GM12878 (cell line): Measurements from ENCODE around the gene CSF3. TPM values are rescaled to one million over a fixed set of nuclear protein-coding genes. Genes with fewer than 3 reads are reported as not detected.

Experiments used
- ATAC-seq: fragments of 200-7000 bp; cut with Tn5 transposase; 3 replicates; pipeline ENCODE4 v1.9.1; 2020; ENCODE audit warnings: mild to moderate bottlenecking, moderate library complexity
- BruUV-seq: library from RNA; stranded (reverse); fragments of 400-500 nt; replicated peaks from 2 replicates; lab custom pipeline; 2021; lab: Mats Ljungman, UMichigan
- CTCF ChIA-PET: fragments of 300-600 bp; sonication (Branson Sonifier 250); formaldehyde crosslinking; extraction: SDS; loops from one replicate; lab custom pipeline; 2021; ENCODE audit warnings: inconsistent platforms; lab: Yijun Ruan, JAX
- POLR2A ChIA-PET: fragments of 350-600 bp; formaldehyde crosslinking; extraction: SDS; loops from one replicate; lab custom pipeline; 2021; ENCODE audit warnings: inconsistent platforms; lab: Charles Lee
- RAD21 ChIA-PET: fragments of 300-600 bp; sonication (Branson Sonifier 250); formaldehyde crosslinking; loops from one replicate; lab custom pipeline; 2023; ENCODE audit warnings: antibody characterized with exemption; ENCODE audit not compliant: unreplicated experiment; lab: Charles Lee
- SMC1A ChIA-PET: fragments of 300-600 bp; sonication (Branson Sonifier 250); formaldehyde crosslinking; loops from one replicate; lab custom pipeline; 2023; ENCODE audit not compliant: unreplicated experiment, uncharacterized antibody; lab: Charles Lee
- DNase-seq: peaks from one replicate; pipeline ENCODE4 v3.0.0-alpha.2; 2011; ENCODE audit warnings: low read depth, low spot score
- FAIRE-seq: peaks from 3 replicates; lab custom pipeline; 2011; peaks lifted over from hg19 to GRCh38; lab: Jason Lieb, UNC
- H2AFZ ChIP-seq: 2 replicates; pipeline ENCODE4 v1.6.0; 2011; ENCODE audit warnings: low read depth, low read length, control low read depth; ENCODE audit not compliant: control insufficient read depth
- H3K27ac ChIP-seq: 2 replicates; pipeline ENCODE4 v1.5.1; 2011; ENCODE audit warnings: control low read depth; ENCODE audit not compliant: control insufficient read depth, insufficient read depth
- H3K27me3 ChIP-seq, 2 experiments: replicated peaks in 1 of 2; 2 replicates each; pipeline versions ENCODE4 v1.6.0 to v1.6.1; 2011; ENCODE audit warnings: low read length in 1 of 2; ENCODE audit not compliant: control insufficient read depth in 2 of 2, insufficient read depth in 2 of 2
- H3K36me3 ChIP-seq, 2 experiments: 2 replicates each; pipeline ENCODE4 v1.5.1; 2011; ENCODE audit warnings: low read length in 1 of 2; ENCODE audit not compliant: control insufficient read depth in 2 of 2, insufficient read depth in 2 of 2
- H3K4me1 ChIP-seq: 2 replicates; pipeline ENCODE4 v1.6.1; 2011; ENCODE audit warnings: mild to moderate bottlenecking, low read length, moderate library complexity, mixed read lengths; ENCODE audit not compliant: control insufficient read depth, insufficient read depth
- H3K4me2 ChIP-seq: 2 replicates; pipeline ENCODE4 v1.6.0; 2011; ENCODE audit warnings: control low read depth; ENCODE audit not compliant: control insufficient read depth, insufficient read depth
- H3K4me3 ChIP-seq: fragments of 200-600 bp; sonication (generic); 2 replicates; pipeline ENCODE4 v1.5.1; 2016
- H3K79me2 ChIP-seq: 2 replicates; pipeline ENCODE4 v1.6.0; 2011; ENCODE audit warnings: low read length; ENCODE audit not compliant: control insufficient read depth, insufficient read depth
- H3K9ac ChIP-seq: 2 replicates; pipeline ENCODE4 v1.8.0; 2011; ENCODE audit warnings: low read length, control low read depth, mixed read lengths; ENCODE audit not compliant: control insufficient read depth, insufficient read depth
- H3K9me3 ChIP-seq: replicated peaks from 3 replicates; pipeline ENCODE4 v1.5.1; 2011; ENCODE audit warnings: mild to moderate bottlenecking, low read length; ENCODE audit not compliant: control insufficient read depth, insufficient read depth
- H4K20me1 ChIP-seq: 2 replicates; pipeline ENCODE4 v1.6.0; 2011; ENCODE audit not compliant: control insufficient read depth, insufficient read depth
- BHLHE40 ChIP-seq, 2 experiments: fragments of 450-650 bp in 1 of 2; IDR thresholded peaks; 2 replicates each; pipeline ENCODE4 v1.6.1; 2011 to 2017; ENCODE audit warnings: low read depth in 2 of 2, borderline replicate concordance in 1 of 2, improper control_type of control experiment in 1 of 2, low read length in 1 of 2, mild to moderate bottlenecking in 1 of 2
- BRCA1 ChIP-seq: IDR thresholded peaks from 2 replicates; pipeline ENCODE4 v1.6.1; 2011; ENCODE audit warnings: low read depth, low read length, improper control_type of control experiment
- EGR1 ChIP-seq, 2 experiments: IDR thresholded peaks; 1 replicate in 1 of 2; 2 replicates in 1 of 2; pipeline ENCODE4 v1.6.1; 2011 to 2012; ENCODE audit warnings: low read depth in 2 of 2, low read length in 2 of 2, borderline replicate concordance in 1 of 2, mild to moderate bottlenecking in 1 of 2, moderate library complexity in 1 of 2
- GATAD2B ChIP-seq: fragments of 450-650 bp; conservative IDR thresholded peaks from 2 replicates; pipeline ENCODE4 v1.6.1; 2017; ENCODE audit warnings: low read depth, mild to moderate bottlenecking, moderate library complexity
- NFIC ChIP-seq: IDR thresholded peaks from 2 replicates; pipeline ENCODE4 v1.6.1; 2012; ENCODE audit warnings: low read depth, mild to moderate bottlenecking, inconsistent platforms, low read length, moderate library complexity
- NR2F1 ChIP-seq: fragments of 450-650 bp; conservative IDR thresholded peaks from 2 replicates; pipeline ENCODE4 v1.6.1; 2017; ENCODE audit warnings: mild to moderate bottlenecking
- RAD51 ChIP-seq: fragments of 450-650 bp; IDR thresholded peaks from 2 replicates; pipeline ENCODE4 v1.6.1; 2016; ENCODE audit warnings: moderate library complexity, mild to moderate bottlenecking, inconsistent platforms
- REST ChIP-seq: IDR thresholded peaks from 2 replicates; pipeline ENCODE4 v1.6.1; 2012; ENCODE audit warnings: mild to moderate bottlenecking, low read depth, low read length
- STAT1 ChIP-seq: fragments of 450-650 bp; conservative IDR thresholded peaks from 2 replicates; pipeline ENCODE4 v1.6.1; 2014; ENCODE audit warnings: antibody characterized with exemption, mild to moderate bottlenecking
- WRNIP1 ChIP-seq: IDR thresholded peaks from 2 replicates; pipeline ENCODE4 v1.6.1; 2011; ENCODE audit warnings: low read depth, low read length, improper control_type of control experiment, borderline replicate concordance
- WGBS: methylation state at CpG from one replicate; pipeline ENCODE4 v1.1.6; 2016; ENCODE audit warnings: low lambda C conversion rate; ENCODE audit not compliant: insufficient replicate concordance, insufficient coverage; ENCODE audit errors: missing lambda C conversion rate; 5-methylcytosine and 5-hydroxymethylcytosine counted together
- in situ Hi-C: fragments of 300-500 bp; cut with MboI; formaldehyde crosslinking; loops from 9 replicates; pipeline ENCODE4 v1.14.3; 2018; ENCODE audit warnings: mixed read lengths
- intact Hi-C: fragments of 100-400 bp; cut with micrococcal nuclease; formaldehyde crosslinking; loops from one replicate; pipeline ENCODE4 v1.14.2; 2022; ENCODE audit not compliant: unreplicated experiment
- polyA plus RNA-seq, 11 experiments: library from polyadenylated mRNA; depleted of rRNA in 4 of 11; unstranded in 6 of 11; stranded (reverse) in 5 of 11; fragments of >200 nt; fragmentation: Nextera tagmentation in 4 of 11; fragmentation: Illumina TruSeq in 1 of 11; extraction: Ambion mirVana in 4 of 11; extraction: Trizol in 1 of 11; gene quantifications; 1 replicate in 1 of 11; 2 replicates in 10 of 11; pipeline versions ENCODE4 v1.2.1 to v1.2.3, GENCODE V29; 2011 to 2016; ENCODE audit warnings: inconsistent platforms in 2 of 11, missing spikeins in 2 of 11, low read depth in 1 of 11
- total RNA-seq, 4 experiments: library from RNA; depleted of rRNA in 3 of 4; stranded (reverse); fragments of >200 nt in 3 of 4; fragmentation: Illumina TruSeq in 1 of 4; extraction: Trizol in 1 of 4; gene quantifications; 2 replicates each; pipeline versions ENCODE4 v1.2.1 to v1.2.3, GENCODE V29; 2013 to 2021
- TF ChIP-seq, protein P1 (sequence below), 3 experiments: IDR thresholded peaks in 2 of 3; conservative IDR thresholded peaks in 1 of 3; 2 replicates each; pipeline ENCODE4 v1.5.1; 2011; ENCODE audit warnings: low read depth in 3 of 3, low read length in 3 of 3, mild to moderate bottlenecking in 3 of 3, control low read depth in 2 of 3, moderate library complexity in 2 of 3, inconsistent platforms in 1 of 3, mixed read lengths in 1 of 3; ENCODE audit not compliant: control insufficient read depth in 2 of 3, insufficient read depth in 1 of 3; ENCODE audit errors: extremely low read depth in 1 of 3
- TF ChIP-seq, protein P2 (sequence below): fragments of 450-650 bp; IDR thresholded peaks from 2 replicates; pipeline ENCODE4 v1.6.1; 2017; ENCODE audit warnings: mild to moderate bottlenecking
- TF ChIP-seq, protein P3 (sequence below): fragments of 450-650 bp; IDR thresholded peaks from 2 replicates; pipeline ENCODE4 v1.6.1; 2014; ENCODE audit warnings: mild to moderate bottlenecking

Gene CSF3
- total and polyA plus RNA-seq, 10 of the 15 experiments (the other 5 are each of a cell fraction or from before 2014, with no cell fraction given): 0.09 to 0.28 (median 0.12) TPM; not detected in 5

- Histone ChIP-seq H3K4me1 (peaks cover 8% of the 10 kb centered on the region), H3K79me2 (no peaks in the 10 kb centered on the region), H3K4me2 (no peak overlapping the region), H3K36me3 (peaks cover 4 to 10% of the 10 kb centered on the region in 2 experiments; a peak in 3 of 4 replicates), H2AFZ (no peak overlapping the region), H3K27me3 (no peaks in the 10 kb centered on the region), H3K4me3 (no peak overlapping the region), H3K9ac (no peak overlapping the region), H4K20me1 (no peaks in the 10 kb centered on the region), H3K27ac (no peak overlapping the region), H3K9me3 (no peaks in the 10 kb centered on the region)
- in situ Hi-C loops: loop anchor here (25.0 kb wide), 1 partner anchor 269 kb away; the partner anchor contains the start of gene CDC6
- ChIA-PET RAD21 (interaction anchor here (5.4 kb wide), 1 partner anchor 94 kb away, joined by 52 read pairs; no protein-coding TSS in a partner anchor), CTCF (interaction anchor here (0.8 to 2.6 kb wide), 4 partner anchors 9 to 165 kb away, joined by 3 to 10 read pairs (median 6); no protein-coding TSS in a partner anchor), POLR2A (interaction anchor here (0.5 kb wide), 1 partner anchor 256 kb away, joined by 9 read pairs; no protein-coding TSS in a partner anchor), SMC1A (interaction anchor here (1.3 kb wide), 2 partner anchors 93 to 95 kb away, joined by 3 read pairs; no protein-coding TSS in a partner anchor)
- intact Hi-C loops: no loop called here
- no TSS peak for BruUV-seq
- WGBS: 75% methylated on average over 15 of the region's 15 CpGs
- FAIRE-seq: no peak
- no peak for DNase-seq
- no peak for ATAC-seq
- TF ChIP-seq STAT1 (no peak), NFIC (no peak), EGR1 (IDR thresholded peaks at IDR 0.05; ENCODE audit: borderline replicate concordance in 1 of 2, low read depth in 2 of 2, low read length in 2 of 2) (no peak), BRCA1 (no peak), REST (no peak), RAD51 (no peak), GATAD2B (no peak), WRNIP1 (no peak), NR2F1 (no peak), BHLHE40 (IDR thresholded peaks at IDR 0.05; ENCODE audit: borderline replicate concordance in 1 of 2, low read depth in 2 of 2, low read length in 1 of 2) (no peak)
- TF ChIP-seq, protein P1, sequence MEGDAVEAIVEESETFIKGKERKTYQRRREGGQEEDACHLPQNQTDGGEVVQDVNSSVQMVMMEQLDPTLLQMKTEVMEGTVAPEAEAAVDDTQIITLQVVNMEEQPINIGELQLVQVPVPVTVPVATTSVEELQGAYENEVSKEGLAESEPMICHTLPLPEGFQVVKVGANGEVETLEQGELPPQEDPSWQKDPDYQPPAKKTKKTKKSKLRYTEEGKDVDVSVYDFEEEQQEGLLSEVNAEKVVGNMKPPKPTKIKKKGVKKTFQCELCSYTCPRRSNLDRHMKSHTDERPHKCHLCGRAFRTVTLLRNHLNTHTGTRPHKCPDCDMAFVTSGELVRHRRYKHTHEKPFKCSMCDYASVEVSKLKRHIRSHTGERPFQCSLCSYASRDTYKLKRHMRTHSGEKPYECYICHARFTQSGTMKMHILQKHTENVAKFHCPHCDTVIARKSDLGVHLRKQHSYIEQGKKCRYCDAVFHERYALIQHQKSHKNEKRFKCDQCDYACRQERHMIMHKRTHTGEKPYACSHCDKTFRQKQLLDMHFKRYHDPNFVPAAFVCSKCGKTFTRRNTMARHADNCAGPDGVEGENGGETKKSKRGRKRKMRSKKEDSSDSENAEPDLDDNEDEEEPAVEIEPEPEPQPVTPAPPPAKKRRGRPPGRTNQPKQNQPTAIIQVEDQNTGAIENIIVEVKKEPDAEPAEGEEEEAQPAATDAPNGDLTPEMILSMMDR (IDR thresholded peaks at IDR 0.05 in 2 of 3, conservative IDR thresholded peaks at IDR 0.05 in 1 of 3; ENCODE audit: control insufficient read depth in 2 of 3, extremely low read depth in 1 of 3, insufficient read depth in 1 of 3, low read depth in 3 of 3, low read length in 3 of 3): no peak
- TF ChIP-seq, protein P2, sequence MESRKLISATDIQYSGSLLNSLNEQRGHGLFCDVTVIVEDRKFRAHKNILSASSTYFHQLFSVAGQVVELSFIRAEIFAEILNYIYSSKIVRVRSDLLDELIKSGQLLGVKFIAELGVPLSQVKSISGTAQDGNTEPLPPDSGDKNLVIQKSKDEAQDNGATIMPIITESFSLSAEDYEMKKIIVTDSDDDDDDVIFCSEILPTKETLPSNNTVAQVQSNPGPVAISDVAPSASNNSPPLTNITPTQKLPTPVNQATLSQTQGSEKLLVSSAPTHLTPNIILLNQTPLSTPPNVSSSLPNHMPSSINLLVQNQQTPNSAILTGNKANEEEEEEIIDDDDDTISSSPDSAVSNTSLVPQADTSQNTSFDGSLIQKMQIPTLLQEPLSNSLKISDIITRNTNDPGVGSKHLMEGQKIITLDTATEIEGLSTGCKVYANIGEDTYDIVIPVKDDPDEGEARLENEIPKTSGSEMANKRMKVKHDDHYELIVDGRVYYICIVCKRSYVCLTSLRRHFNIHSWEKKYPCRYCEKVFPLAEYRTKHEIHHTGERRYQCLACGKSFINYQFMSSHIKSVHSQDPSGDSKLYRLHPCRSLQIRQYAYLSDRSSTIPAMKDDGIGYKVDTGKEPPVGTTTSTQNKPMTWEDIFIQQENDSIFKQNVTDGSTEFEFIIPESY: no peak
- TF ChIP-seq, protein P3, sequence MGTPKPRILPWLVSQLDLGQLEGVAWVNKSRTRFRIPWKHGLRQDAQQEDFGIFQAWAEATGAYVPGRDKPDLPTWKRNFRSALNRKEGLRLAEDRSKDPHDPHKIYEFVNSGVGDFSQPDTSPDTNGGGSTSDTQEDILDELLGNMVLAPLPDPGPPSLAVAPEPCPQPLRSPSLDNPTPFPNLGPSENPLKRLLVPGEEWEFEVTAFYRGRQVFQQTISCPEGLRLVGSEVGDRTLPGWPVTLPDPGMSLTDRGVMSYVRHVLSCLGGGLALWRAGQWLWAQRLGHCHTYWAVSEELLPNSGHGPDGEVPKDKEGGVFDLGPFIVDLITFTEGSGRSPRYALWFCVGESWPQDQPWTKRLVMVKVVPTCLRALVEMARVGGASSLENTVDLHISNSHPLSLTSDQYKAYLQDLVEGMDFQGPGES: no peak
Observed at GRCh38 chr17:40018211-40019121, 3.2 kb downstream of the CSF3 start.
